AG04450 (cell line): ENCODE data around the gene CNTNAP2. TPM values are rescaled to one million over a fixed set of nuclear protein-coding genes. Genes with fewer than 3 reads are reported as not detected.
A peak's percentile ranks its signal among the peaks of the same experiment; 100 is the strongest.

Experiments
- CTCF ChIA-PET: fragments of 300-600, 350-600 bp; formaldehyde crosslinking; extraction: SDS; loops from one replicate; lab custom pipeline; 2022; ENCODE audit warnings: antibody characterized with exemption, inconsistent platforms; lab: Charles Lee
- POLR2A ChIA-PET: fragments of 350-600 bp; formaldehyde crosslinking; extraction: SDS; loops from one replicate; lab custom pipeline; 2021; ENCODE audit warnings: antibody characterized with exemption, inconsistent platforms; lab: Yijun Ruan, JAX
- DNase-seq: peaks from one replicate; pipeline ENCODE4 v3.0.0-alpha.2; 2011; ENCODE audit warnings: low read depth, low spot score
- H3K27ac ChIP-seq: one replicate; pipeline ENCODE4 v1.5.1; 2012; ENCODE audit warnings: low read depth, low read length, control low read depth
- H3K27me3 ChIP-seq: one replicate; pipeline ENCODE4 v1.6.0; 2012; ENCODE audit warnings: low read length; ENCODE audit not compliant: control insufficient read depth, insufficient read depth
- H3K4me3 ChIP-seq: 2 replicates; pipeline ENCODE4 v1.5.1; 2011; ENCODE audit warnings: mild to moderate bottlenecking, low read depth, low read length, control low read depth
- H3K9me3 ChIP-seq: 2 replicates; pipeline ENCODE4 v1.5.1; 2012; ENCODE audit warnings: low read length; ENCODE audit not compliant: control insufficient read depth, insufficient read depth
- polyA plus RNA-seq: library from polyadenylated mRNA; depleted of rRNA; stranded (reverse); fragments of >200 nt; gene quantifications from 2 replicates; pipeline ENCODE4 v1.2.3, GENCODE V29; 2011
- TF ChIP-seq, protein P1 (sequence below): IDR thresholded peaks from 2 replicates; pipeline ENCODE4 v1.5.1; 2011; ENCODE audit warnings: low read depth, low read length, control low read depth, inconsistent platforms

Gene CNTNAP2
- polyA plus RNA-seq, 1 experiment: not detected

DNA sequence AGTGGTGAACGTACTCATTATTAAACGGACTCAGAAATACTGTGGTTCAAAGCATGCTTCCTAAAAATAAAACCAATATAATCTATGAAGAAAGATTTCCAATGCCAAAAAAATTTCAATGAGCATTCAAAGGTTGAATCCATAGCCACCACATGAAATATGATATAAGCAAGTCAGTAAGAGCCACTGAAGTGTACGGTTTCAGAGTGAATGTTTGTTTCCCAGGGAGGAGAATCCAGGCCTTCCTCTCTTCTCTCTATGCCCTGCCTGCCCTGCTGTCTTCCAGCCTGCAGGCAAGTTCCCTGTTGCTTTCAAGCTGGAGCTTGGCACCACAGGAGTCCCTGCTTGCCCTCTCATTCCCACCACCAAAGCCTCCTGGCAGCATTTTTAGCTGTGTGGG lies 1302.4 kb downstream of the CNTNAP2 start:
- TF ChIP-seq, protein P1, sequence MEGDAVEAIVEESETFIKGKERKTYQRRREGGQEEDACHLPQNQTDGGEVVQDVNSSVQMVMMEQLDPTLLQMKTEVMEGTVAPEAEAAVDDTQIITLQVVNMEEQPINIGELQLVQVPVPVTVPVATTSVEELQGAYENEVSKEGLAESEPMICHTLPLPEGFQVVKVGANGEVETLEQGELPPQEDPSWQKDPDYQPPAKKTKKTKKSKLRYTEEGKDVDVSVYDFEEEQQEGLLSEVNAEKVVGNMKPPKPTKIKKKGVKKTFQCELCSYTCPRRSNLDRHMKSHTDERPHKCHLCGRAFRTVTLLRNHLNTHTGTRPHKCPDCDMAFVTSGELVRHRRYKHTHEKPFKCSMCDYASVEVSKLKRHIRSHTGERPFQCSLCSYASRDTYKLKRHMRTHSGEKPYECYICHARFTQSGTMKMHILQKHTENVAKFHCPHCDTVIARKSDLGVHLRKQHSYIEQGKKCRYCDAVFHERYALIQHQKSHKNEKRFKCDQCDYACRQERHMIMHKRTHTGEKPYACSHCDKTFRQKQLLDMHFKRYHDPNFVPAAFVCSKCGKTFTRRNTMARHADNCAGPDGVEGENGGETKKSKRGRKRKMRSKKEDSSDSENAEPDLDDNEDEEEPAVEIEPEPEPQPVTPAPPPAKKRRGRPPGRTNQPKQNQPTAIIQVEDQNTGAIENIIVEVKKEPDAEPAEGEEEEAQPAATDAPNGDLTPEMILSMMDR: no peak
- no peak for DNase-seq
- Histone ChIP-seq H3K4me3 (no peak overlapping the region), H3K27ac (no peak overlapping the region), H3K9me3 (no peaks in the 10 kb centered on the region), H3K27me3 (no peaks in the 10 kb centered on the region)
- POLR2A ChIA-PET: no interaction called here
- CTCF ChIA-PET: interaction anchor here (0.6 to 1.4 kb wide), 2 partner anchors 13 to 246 kb away, joined by 4 to 7 read pairs; no protein-coding TSS in a partner anchor

DNA sequence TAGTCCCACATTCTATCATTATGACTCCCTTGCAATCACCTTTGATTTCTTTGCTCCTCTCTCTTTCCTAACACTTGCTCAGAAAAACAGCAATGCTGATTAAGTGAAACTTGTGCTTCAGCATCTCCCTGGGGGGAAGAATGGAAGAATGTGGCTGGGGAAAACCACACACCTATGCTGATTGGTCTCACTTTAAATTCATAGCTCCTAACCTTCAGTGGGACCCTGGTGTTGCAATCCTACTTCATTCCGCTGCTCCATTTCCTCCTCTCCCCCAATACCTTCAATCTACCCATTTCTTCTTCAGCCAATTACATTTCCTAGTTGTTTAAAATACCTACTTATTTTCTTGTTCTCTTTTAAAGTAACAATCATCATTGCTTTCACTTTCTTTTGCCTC lies 1307.3 kb downstream of the CNTNAP2 start:
- no peaks in the 10 kb centered on the region for H3K9me3 ChIP-seq
- H3K27ac ChIP-seq: no peak overlapping the region
- CTCF ChIA-PET: interaction anchor here (1.4 kb wide), 1 partner anchor 8 kb away, joined by 6 read pairs; no protein-coding TSS in a partner anchor
- H3K27me3 ChIP-seq: no peaks in the 10 kb centered on the region
- POLR2A ChIA-PET: no interaction called here
- DNase-seq: no peak
- no peak overlapping the region for H3K4me3 ChIP-seq
- TF ChIP-seq, protein P1: no peak

DNA sequence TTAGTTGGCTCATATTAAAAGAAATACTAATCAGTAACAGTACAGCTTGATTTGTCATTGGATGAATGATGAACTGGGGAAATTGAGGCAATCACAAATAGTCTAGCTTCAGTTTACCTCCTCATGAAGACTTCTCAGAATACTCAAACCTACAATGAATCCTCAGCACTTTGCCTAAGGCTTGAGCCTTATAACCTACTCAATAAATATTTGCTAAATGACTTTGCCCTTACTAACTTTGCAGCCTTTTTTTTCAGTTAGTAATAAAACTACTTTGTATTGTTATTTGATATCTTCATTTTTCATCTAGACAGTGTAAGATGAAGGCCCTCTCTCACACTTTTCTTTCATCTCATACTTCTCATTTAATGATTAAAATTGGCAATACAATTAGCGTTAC lies 1311.5 kb downstream of the CNTNAP2 start:
- POLR2A ChIA-PET: no interaction called here
- CTCF ChIA-PET: no interaction called here
- DNase-seq: no peak
- Histone ChIP-seq H3K9me3 (no peaks in the 10 kb centered on the region), H3K4me3 (no peak overlapping the region), H3K27me3 (no peaks in the 10 kb centered on the region), H3K27ac (no peak overlapping the region)
- TF ChIP-seq, protein P1: no peak

DNA sequence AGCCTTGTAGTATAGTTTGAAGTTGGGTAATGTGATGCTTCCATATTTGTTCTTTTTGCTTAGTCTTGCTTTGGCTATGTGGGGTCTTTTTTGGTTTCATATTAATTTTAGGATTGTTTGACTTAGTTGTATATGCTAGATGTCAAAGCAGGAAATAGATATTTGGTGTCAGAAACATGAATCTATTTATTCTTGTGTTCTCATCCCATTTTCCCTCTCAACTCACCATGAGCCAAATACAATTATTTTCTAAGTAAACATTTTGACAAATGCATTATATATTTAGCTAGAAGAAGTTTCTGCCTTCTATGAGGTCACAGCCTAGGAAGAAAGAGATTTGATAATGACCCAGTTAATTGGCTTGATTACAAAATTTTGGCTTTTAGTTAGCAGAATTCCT lies 1313.4 kb downstream of the CNTNAP2 start:
- TF ChIP-seq, protein P1: no peak
- Histone ChIP-seq H3K27me3 (no peaks in the 10 kb centered on the region), H3K9me3 (no peaks in the 10 kb centered on the region), H3K4me3 (no peak overlapping the region), H3K27ac (no peak overlapping the region)
- no peak for DNase-seq
- CTCF ChIA-PET: no interaction called here
- POLR2A ChIA-PET: no interaction called here

DNA sequence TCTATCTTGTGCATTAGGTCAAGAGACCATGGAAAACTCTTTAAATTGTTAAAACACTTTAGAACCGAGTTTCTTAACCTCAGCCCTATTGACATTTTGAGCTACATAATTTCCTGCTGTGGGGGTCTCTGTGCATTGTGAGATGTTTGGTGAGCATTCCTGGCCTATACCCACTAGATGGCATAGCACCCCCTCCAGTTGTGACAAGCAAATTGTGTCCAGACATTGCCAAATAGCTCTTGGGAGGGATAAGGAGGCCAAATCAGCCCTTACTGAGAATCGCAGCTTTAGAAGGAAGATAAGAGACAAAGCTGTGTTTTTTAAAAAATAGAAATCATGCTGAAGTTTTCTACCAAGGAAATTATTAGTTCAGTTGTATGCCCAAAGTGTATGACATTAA lies 1315.5 kb downstream of the CNTNAP2 start:
- H3K9me3 ChIP-seq: no peaks in the 10 kb centered on the region
- no peaks in the 10 kb centered on the region for H3K27me3 ChIP-seq
- POLR2A ChIA-PET: no interaction called here
- TF ChIP-seq, protein P1: peak; percentile 51
- H3K4me3 ChIP-seq: no peak overlapping the region
- no peak overlapping the region for H3K27ac ChIP-seq
- CTCF ChIA-PET: interaction anchor here (0.6 to 2.3 kb wide), 19 partner anchors 9 to 812 kb away, joined by 3 to 12 read pairs (median 5); no protein-coding TSS in a partner anchor
- no peak for DNase-seq
